ES-I3 (cell line): Measurements from ENCODE around the gene DEAF1.
"Not testable (repeated sequence)": the region's sequence is repeated elsewhere in the genome, so short reads cannot be mapped to it uniquely, and the experiment has no call there.

ENCODE experiments used
- H3K36me3 ChIP-seq: 2 replicates; pipeline ENCODE4 v1.6.1; 2013; ENCODE audit warnings: mild to moderate bottlenecking, low read length, control low read depth, moderate library complexity; ENCODE audit not compliant: insufficient read depth
- H3K4me1 ChIP-seq: 2 replicates; pipeline ENCODE4 v1.6.1; 2013; ENCODE audit warnings: mild to moderate bottlenecking, control low read depth, low read length; ENCODE audit not compliant: insufficient read depth
- H3K9ac ChIP-seq: 2 replicates; pipeline ENCODE4 v1.6.1; 2013; ENCODE audit warnings: low read depth, mild to moderate bottlenecking, low read length, moderate library complexity
- H3K9me3 ChIP-seq: 2 replicates; pipeline ENCODE4 v1.6.1; 2013; ENCODE audit warnings: mild to moderate bottlenecking, low read length, moderate library complexity; ENCODE audit not compliant: control insufficient read depth, insufficient read depth

DEAF1 gene

GRCh38 chr11:698493-699115 is 3.6 kb upstream of the DEAF1 start:
- peaks cover 25% of the 10 kb centered on the region for H3K4me1 ChIP-seq
- no peaks in the 10 kb centered on the region; the same call in 1 of the 2 replicates for H3K36me3 ChIP-seq
- no peak overlapping the region for H3K9ac ChIP-seq
- no peaks in the 10 kb centered on the region for H3K9me3 ChIP-seq

DNA sequence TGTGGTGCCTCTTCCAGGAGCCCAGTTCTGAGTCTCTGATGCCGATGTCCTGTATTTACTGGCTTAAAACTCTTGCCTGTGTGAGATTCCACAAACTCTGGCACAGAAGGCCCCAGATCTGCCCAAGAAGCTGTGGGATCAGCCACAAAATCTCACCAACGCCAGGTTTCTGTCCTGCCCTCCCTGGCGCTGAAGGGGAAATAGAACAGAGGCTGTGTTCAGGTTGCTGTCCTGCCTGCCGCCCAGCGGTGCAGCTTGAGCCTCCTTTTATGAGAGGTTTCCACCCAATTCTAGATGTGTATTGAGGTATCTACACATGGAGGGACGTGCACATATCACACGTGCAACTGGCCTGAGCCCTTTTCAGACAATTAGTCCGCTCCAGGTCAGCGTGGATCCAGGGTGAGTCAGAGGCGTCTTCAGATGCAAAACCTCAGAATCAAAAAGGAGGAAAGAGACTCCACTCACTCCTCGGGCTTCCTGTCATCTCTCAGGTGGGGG is 2.8 kb upstream of the DEAF1 start:
- peaks cover 29% of the 10 kb centered on the region for H3K4me1 ChIP-seq
- no peaks in the 10 kb centered on the region for H3K9me3 ChIP-seq
- no peaks in the 10 kb centered on the region; the same call in 1 of the 2 replicates for H3K36me3 ChIP-seq
- H3K9ac ChIP-seq, result peak overlapping the region; percentile 19; the same call in 1 of the 2 replicates

GRCh38 chr11:696955-697491 is 2.0 kb upstream of the DEAF1 start:
- H3K4me1 ChIP-seq, result peaks cover 29% of the 10 kb centered on the region
- H3K9ac ChIP-seq, result peak overlapping the region; percentile 19; the same call in 1 of the 2 replicates
- no peaks in the 10 kb centered on the region; the same call in 1 of the 2 replicates for H3K36me3 ChIP-seq
- no peaks in the 10 kb centered on the region for H3K9me3 ChIP-seq

DNA sequence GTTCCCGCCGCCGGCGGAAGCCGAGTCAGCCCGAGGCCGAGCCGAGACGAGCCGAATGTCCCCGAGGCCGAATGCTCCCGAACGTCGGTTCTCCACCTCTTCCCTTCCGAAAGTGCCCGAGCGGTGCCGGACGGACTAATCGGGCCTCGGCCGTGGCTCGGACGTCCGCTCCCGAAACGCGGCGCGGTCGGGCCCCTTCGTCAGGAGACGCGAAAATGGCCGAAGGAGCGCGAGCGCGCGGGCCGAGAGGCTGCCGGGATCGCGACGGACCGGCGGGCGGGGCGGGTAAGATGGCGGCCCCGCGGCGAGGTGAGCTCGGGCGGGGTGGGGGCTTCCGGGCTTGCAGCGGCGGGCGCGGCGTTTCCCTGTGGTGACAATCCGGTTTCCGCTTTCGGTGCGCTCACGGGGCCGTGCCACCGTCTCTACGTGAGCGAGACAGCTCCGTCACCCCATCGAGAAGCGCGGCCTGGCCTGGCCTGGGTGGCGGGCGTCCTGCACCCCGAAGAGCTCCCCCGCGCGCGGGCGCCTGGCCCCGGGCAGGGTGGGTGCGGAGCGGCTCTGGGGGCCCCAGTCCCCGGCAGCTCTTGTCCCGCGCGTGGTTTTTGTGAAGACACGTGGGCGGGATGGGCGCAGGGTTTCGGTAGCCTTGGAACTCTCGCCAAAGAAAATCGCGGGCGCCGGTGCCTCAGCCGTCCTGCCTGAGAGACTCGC is 671 bp upstream of the DEAF1 start, which contains the start of gene TMEM80:
TSS of gene TMEM80 (plus strand) at position 279 of the 711 bp plus-strand sequence. CDS start at position 291, 12 bp downstream.
- Histone ChIP-seq H3K36me3 (no peaks in the 10 kb centered on the region; the same call in 1 of the 2 replicates), H3K9me3 (no peaks in the 10 kb centered on the region), H3K4me1 (peaks cover 33% of the 10 kb centered on the region), H3K9ac (peak within 1 kb of the TSS; percentile 74)

GRCh38 chr11:695288-695537 is 191 bp upstream of the DEAF1 start:
- Histone ChIP-seq H3K4me1 (peaks cover 33% of the 10 kb centered on the region), H3K36me3 (no peaks in the 10 kb centered on the region), H3K9me3 (no peaks in the 10 kb centered on the region), H3K9ac (peak overlapping the region; percentile 74)

DNA sequence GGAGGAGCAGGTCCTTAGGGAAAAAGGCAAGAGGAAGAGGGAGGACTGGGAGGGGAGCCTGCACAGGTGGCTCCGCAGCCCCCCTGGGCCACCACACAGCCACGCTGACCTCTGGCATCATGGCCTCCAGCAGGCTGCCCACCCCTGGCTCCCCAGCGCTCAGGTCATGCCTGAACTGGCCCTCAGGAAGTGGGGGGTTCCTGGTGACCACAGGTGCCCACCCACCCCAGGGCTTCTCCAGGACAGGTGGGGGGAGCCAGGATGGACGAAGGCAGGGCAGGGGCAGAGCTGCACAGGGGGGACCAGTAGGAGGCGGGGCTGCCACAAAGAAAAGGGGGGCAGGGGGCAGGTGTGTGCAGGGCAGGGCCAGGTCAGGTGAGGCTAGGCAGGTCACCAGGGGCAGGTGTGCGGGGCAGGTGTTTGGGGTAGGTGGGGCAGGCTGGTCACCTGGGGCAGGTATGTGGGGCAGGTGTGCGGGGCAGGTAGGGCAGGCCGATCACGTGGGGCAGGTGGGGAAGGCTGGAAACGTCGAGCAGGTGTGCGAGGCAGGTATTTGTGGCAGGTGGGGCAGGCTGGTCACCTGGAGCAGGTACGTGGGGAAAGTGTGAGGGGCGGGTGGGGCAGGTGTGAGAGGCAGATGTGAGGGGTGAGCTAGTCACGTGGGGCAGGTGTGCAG is 997 bp downstream of the DEAF1 start:
- Histone ChIP-seq H3K9ac (peak overlapping the region; percentile 74; the same call in 1 of the 2 replicates), H3K9me3 (no peaks in the 10 kb centered on the region), H3K36me3 (no peaks in the 10 kb centered on the region), H3K4me1 (peaks cover 33% of the 10 kb centered on the region)

DNA sequence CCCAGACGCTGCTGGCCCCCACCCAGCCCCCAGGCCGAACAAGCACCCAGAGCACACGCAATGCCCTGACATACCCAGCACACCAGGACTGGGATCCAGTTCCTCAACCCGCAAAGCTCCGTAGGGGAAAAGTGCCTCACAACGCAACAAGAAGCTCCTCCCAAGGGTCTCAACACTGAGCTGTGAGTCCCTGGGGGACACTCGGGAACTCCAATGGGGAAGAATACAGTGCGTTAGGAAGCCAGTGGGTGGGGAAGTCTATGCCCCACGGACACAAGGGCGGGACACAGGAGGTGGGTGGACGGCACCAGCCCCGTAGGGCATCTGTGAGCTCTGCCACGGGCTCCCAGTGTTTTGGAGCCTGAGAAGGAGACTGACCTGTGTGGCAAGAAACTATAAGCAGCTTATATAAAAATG is 1.6 kb downstream of the DEAF1 start:
- H3K36me3 ChIP-seq, result no peaks in the 10 kb centered on the region
- H3K4me1 ChIP-seq, result peaks cover 28% of the 10 kb centered on the region
- no peaks in the 10 kb centered on the region for H3K9me3 ChIP-seq
- H3K9ac ChIP-seq, result 0 out of 2 replicates have a peak overlapping the region, but pooled peaks have one; percentile 11

DNA sequence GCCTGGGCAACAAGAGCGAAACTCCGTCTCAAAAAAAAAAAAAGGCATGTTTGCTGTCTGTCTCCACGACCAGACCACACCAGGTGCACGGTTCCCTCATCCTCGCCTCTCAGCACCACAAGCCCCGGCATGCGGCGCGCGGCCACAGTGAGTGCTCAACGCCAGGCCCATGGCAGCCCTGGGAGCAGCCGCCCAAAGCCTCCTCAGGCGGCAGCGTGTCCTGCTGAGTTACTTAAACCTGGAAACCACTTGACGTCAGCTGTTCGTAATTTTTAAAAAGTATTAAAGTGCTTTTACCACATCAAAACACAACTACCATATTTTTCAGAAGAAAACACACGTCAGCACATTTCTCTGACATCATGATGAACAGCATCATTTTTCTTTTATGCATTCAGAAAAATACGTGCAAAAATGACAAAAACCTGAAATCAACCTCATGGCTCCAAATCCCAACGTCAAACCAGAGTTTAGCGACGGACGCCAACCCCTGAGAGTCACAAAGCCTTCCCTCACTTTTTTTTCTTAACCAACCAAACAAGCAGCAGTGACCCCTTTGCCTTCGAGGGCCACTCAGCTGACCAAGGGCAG is 2.1 kb downstream of the DEAF1 start:
- Histone ChIP-seq H3K36me3 (no peaks in the 10 kb centered on the region; the same call in 1 of the 2 replicates), H3K9ac (no peak overlapping the region; the same call in 1 of the 2 replicates), H3K4me1 (peaks cover 23% of the 10 kb centered on the region), H3K9me3 (no peaks in the 10 kb centered on the region)

DNA sequence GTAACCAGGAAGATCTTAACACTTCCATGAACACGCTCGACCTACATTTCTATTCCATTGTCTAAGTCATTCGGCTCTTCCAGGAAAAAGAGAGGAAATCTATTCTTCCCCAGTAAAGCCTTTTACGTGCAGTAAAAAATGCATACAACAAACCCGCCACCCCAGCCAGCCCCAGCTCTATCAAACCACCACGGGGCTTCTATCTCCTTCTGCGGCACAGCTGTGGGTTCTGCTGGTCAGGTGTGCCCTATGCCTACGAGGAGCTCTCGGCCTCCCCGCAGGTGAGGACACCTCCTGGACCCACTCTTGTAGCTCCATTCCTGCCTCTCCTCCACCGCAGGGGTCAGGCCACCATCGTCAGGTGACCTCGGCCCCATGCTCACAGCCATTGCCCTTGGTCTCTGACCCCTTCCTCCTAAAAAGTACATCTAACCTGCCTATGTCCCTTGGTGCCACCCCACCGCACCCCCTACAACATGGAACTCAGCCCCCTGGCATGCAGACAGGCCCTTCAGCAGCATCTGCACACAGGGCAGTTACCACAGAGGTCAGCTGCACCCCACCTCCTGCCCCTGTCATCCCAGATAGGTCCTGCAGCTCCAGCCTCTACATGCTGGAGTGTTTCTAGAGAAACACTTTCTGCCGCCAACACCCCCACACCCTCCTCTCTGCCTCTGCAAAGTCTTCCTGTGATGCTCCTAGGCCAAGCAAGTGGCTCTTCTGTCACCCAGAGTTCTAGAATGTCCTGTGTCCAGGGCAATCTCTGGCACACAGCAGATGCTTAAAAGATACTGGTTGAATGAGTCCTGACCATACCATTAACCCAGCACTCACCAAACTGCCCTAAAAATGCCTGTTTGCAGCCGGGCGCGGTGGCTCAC is 3.1 kb downstream of the DEAF1 start:
- Histone ChIP-seq H3K9ac (no peak overlapping the region), H3K4me1 (peaks cover 13% of the 10 kb centered on the region; the same call in 1 of the 2 replicates), H3K9me3 (no peaks in the 10 kb centered on the region), H3K36me3 (no peaks in the 10 kb centered on the region; the same call in 1 of the 2 replicates)

GRCh38 chr11:690738-691633 is 4.0 kb downstream of the DEAF1 start:
- Histone ChIP-seq H3K4me1 (peaks cover 13% of the 10 kb centered on the region; the same call in 1 of the 2 replicates), H3K9ac (no peak overlapping the region), H3K9me3 (no peaks in the 10 kb centered on the region), H3K36me3 (peaks cover 6% of the 10 kb centered on the region; the same call in 1 of the 2 replicates)

DNA sequence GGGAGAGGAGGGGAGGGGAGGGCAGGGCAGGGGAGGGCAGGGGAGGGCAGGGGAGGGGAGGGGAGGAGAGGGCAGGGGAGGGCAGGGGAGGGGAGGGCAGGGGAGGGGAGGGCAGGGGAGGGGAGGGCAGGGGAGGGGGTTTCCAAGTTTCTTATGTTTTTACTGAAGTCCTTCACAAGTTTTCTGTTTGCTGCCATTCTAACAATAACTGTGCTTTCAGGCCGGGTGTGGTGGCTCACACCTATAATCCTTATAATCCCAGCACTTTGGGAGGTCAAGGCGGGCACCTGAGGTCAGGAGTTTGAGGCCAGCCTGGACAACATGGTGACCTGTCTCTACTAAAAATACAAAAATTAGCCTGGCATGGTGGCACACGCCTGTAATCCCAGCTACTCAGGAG is 4.8 kb downstream of the DEAF1 start:
- H3K9ac ChIP-seq, H3K9me3 ChIP-seq, H3K36me3 ChIP-seq: not testable (repeated sequence)
- H3K4me1 ChIP-seq, result peaks cover 13% of the 10 kb centered on the region; the same call in 1 of the 2 replicates

DNA sequence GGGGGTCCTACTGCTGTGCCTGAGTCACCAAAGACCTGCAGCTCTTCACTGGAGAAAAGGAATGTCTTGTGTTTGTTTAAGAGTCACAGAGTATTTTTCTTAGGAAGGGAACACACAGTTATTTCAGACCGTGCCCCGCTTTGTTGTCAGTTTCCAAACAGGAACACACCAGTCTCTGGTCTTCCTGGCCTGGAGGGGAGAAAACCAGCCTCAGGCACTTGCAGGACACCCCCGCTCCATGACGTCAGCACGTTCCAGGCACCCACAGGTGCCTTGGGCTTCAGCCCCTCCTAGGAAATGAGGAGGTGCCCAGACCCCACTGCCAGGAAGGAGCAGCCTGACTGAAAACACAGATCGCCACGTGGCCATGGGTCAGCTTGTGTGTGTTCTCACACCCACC is 5.4 kb downstream of the DEAF1 start:
- peaks cover 11% of the 10 kb centered on the region; the same call in 1 of the 2 replicates for H3K36me3 ChIP-seq
- H3K9me3 ChIP-seq, result no peaks in the 10 kb centered on the region
- no peak overlapping the region for H3K9ac ChIP-seq
- peaks cover 13% of the 10 kb centered on the region; the same call in 1 of the 2 replicates for H3K4me1 ChIP-seq
